BE2C (cell line): Measurements from ENCODE around the gene FUOM.
"Not testable (repeated sequence)": the region's sequence is repeated elsewhere in the genome, so short reads cannot be mapped to it uniquely, and the experiment has no call there.

Experiments
- DNase-seq: peaks from one replicate; pipeline ENCODE4 v3.0.0-alpha.2; 2020
- H3K27me3 ChIP-seq: fragments of 250-450 bp; sonication (Bioruptor Pico); 2 replicates; pipeline ENCODE4 v1.5.1; 2020; ENCODE audit warnings: mild to moderate bottlenecking
- H3K36me3 ChIP-seq: fragments of 250-450 bp; sonication (Bioruptor Pico); 2 replicates; pipeline ENCODE4 v1.5.1; 2020; ENCODE audit warnings: mild to moderate bottlenecking
- H3K4me1 ChIP-seq: fragments of 250-450 bp; sonication (Bioruptor Pico); 2 replicates; pipeline ENCODE4 v1.5.1; 2020
- H3K4me3 ChIP-seq: 2 replicates; pipeline ENCODE4 v1.5.1; 2011; ENCODE audit warnings: low read depth, low read length
- H3K9me3 ChIP-seq: fragments of 250-450 bp; sonication (Bioruptor Pico); 2 replicates; pipeline ENCODE4 v1.5.1; 2020
- CTCF ChIP-seq: IDR thresholded peaks from 2 replicates; pipeline ENCODE4 v1.5.1; 2012; ENCODE audit warnings: mild to moderate bottlenecking, low read depth, low read length

The FUOM gene

GRCh38 chr10:133373174-133374090 lies 15.6 kb upstream of the FUOM start, which contains the start of gene ECHS1:
Gene ECHS1 (minus strand): TSS chr10:133373354. CDS start chr10:133373333, 21 bp downstream.
- no peaks in the 10 kb centered on the region; the same call in 1 of the 2 replicates for H3K4me1 ChIP-seq
- no peak for TF ChIP-seq CTCF
- peak within 1 kb of the TSS; percentile 63 for H3K4me3 ChIP-seq
- peak; percentile 97 for DNase-seq
- H3K9me3 ChIP-seq, result no peaks in the 10 kb centered on the region
- H3K27me3 ChIP-seq, result no peaks in the 10 kb centered on the region
- H3K36me3 ChIP-seq, result peaks cover 16% of the 10 kb centered on the region

- H3K36me3 ChIP-seq, result peaks cover 16% of the 10 kb centered on the region
- H3K4me3 ChIP-seq, result no peak overlapping the region
- H3K27me3 ChIP-seq, result no peaks in the 10 kb centered on the region
- no peaks in the 10 kb centered on the region for H3K9me3 ChIP-seq
- no peak for DNase-seq
- H3K4me1 ChIP-seq, result no peaks in the 10 kb centered on the region; the same call in 1 of the 2 replicates
- TF ChIP-seq CTCF, result no peak
These were observed 14.7 kb upstream of the FUOM start for GRCh38 chr10:133372507-133372906.

GRCh38 chr10:133370030-133370786 lies 12.4 kb upstream of the FUOM start:
- Histone ChIP-seq H3K27me3 (no peaks in the 10 kb centered on the region), H3K9me3 (no peaks in the 10 kb centered on the region), H3K36me3 (peaks cover 25% of the 10 kb centered on the region), H3K4me3 (no peak overlapping the region), H3K4me1 (no peaks in the 10 kb centered on the region; the same call in 1 of the 2 replicates)
- no peak for DNase-seq
- TF ChIP-seq CTCF, result no peak

- no peak for DNase-seq
- Histone ChIP-seq H3K27me3 (no peaks in the 10 kb centered on the region), H3K36me3 (peaks cover 25% of the 10 kb centered on the region), H3K4me1 (no peaks in the 10 kb centered on the region), H3K4me3 (no peak overlapping the region), H3K9me3 (no peaks in the 10 kb centered on the region)
- TF ChIP-seq CTCF, result no peak
These were observed 10.3 kb upstream of the FUOM start for GRCh38 chr10:133368153-133368552.

GRCh38 chr10:133367461-133367860 lies 9.6 kb upstream of the FUOM start:
- not testable (repeated sequence) for DNase-seq, H3K27me3 ChIP-seq, H3K4me1 ChIP-seq, H3K9me3 ChIP-seq, H3K4me3 ChIP-seq
- peaks cover 25% of the 10 kb centered on the region for H3K36me3 ChIP-seq

- DNase-seq, result no peak
- Histone ChIP-seq H3K36me3 (peaks cover 25% of the 10 kb centered on the region), H3K4me1 (no peaks in the 10 kb centered on the region), H3K9me3 (no peaks in the 10 kb centered on the region), H3K27me3 (no peaks in the 10 kb centered on the region), H3K4me3 (no peak overlapping the region)
- no peak for TF ChIP-seq CTCF
These were observed 8.9 kb upstream of the FUOM start for GRCh38 chr10:133366751-133367150.
